HG03439 (cell line): ENCODE measurements around the gene RNF32.
"Not testable (repeated sequence)": the region's sequence is repeated elsewhere in the genome, so short reads cannot be mapped to it uniquely, and the experiment has no call there.

Experiments used
- ATAC-seq: cut with Tn5 transposase; IDR thresholded peaks from one replicate; pipeline ENCODE4 v1.9.1; 2021; ENCODE audit warnings: mild to moderate bottlenecking, moderate library complexity; ENCODE audit not compliant: unreplicated experiment

The RNF32 gene

GRCh38 chr7:156614434-156615264, 25.9 kb upstream of the RNF32 start:
- ATAC-seq: no peak

GRCh38 chr7:156616269-156617202, 24.0 kb upstream of the RNF32 start:
- ATAC-seq: no peak

GRCh38 chr7:156617215-156617614, 23.4 kb upstream of the RNF32 start:
- no peak for ATAC-seq

- ATAC-seq: no peak
Measured at GRCh38 chr7:156618078-156618779, 22.3 kb upstream of the RNF32 start.

GRCh38 chr7:156618780-156619367, 21.7 kb upstream of the RNF32 start:
- no peak for ATAC-seq

GRCh38 chr7:156619488-156620290, 20.9 kb upstream of the RNF32 start:
- not testable (repeated sequence) for ATAC-seq

GRCh38 chr7:156620291-156620675, 20.3 kb upstream of the RNF32 start:
- ATAC-seq: no peak

- ATAC-seq: no peak
Measured at GRCh38 chr7:156621652-156622051, 18.9 kb upstream of the RNF32 start.

- no peak for ATAC-seq
Measured at GRCh38 chr7:156625580-156625979, 15.0 kb upstream of the RNF32 start.

- ATAC-seq: no peak
Measured at GRCh38 chr7:156626220-156626895, 14.2 kb upstream of the RNF32 start.

GRCh38 chr7:156628562-156628961, 12.0 kb upstream of the RNF32 start:
- ATAC-seq: no peak

- ATAC-seq: no peak
Measured at GRCh38 chr7:156629873-156630272, 10.7 kb upstream of the RNF32 start.

- no peak for ATAC-seq
Measured at GRCh38 chr7:156634117-156634516, 6.5 kb upstream of the RNF32 start.

GRCh38 chr7:156635529-156636385, 4.8 kb upstream of the RNF32 start:
- ATAC-seq: no peak

- ATAC-seq: not testable (repeated sequence)
Measured at GRCh38 chr7:156637093-156637492, 3.5 kb upstream of the RNF32 start.

GRCh38 chr7:156638443-156639077, 2.0 kb upstream of the RNF32 start:
- ATAC-seq: no peak

- ATAC-seq: no peak
Measured at GRCh38 chr7:156639426-156640256, 933 bp upstream of the RNF32 start.
